C4-2B (cell line): ENCODE results near the gene MET.

Experiments used
- CTCF ChIP-seq: fragments of 450-650 bp; conservative IDR thresholded peaks from 2 replicates; pipeline ENCODE4 v1.5.1; 2017; ENCODE audit warnings: mild to moderate bottlenecking
- ZFX ChIP-seq: fragments of 450-650 bp; IDR thresholded peaks from 2 replicates; pipeline ENCODE4 v1.6.1; 2017

- no peak for TF ChIP-seq CTCF
- no peak for TF ChIP-seq ZFX
Measured at GRCh38 chr7:116739307-116739706, 67.3 kb downstream of the MET start.
